ENCODE measurements around the gene KREMEN1.

KREMEN1 gene

GRCh38 chr22:29151316-29151715 lies 78.5 kb downstream of the KREMEN1 start:
- Histone ChIP-seq H3K4me1 (ENCODE audit: insufficient read depth, low read length) (peaks cover 47% of the 10 kb centered on the region), H2AFZ (ENCODE audit: low read depth, low read length) (no peak overlapping the region), H3K4me3 (ENCODE audit: low read length) (peak overlapping the region; percentile 15), H3K27me3 (ENCODE audit: insufficient read depth, low read length) (no peaks in the 10 kb centered on the region), H3K9me3 (ENCODE audit: low read length) (no peaks in the 10 kb centered on the region), H3K36me3 (ENCODE audit: insufficient read depth, low read length) (peaks cover 12% of the 10 kb centered on the region)

- Histone ChIP-seq H3K36me3 (ENCODE audit: insufficient read depth, low read length) (peaks cover 8% of the 10 kb centered on the region), H3K27me3 (ENCODE audit: insufficient read depth, low read length) (no peaks in the 10 kb centered on the region), H3K4me3 (ENCODE audit: low read length) (peak overlapping the region; percentile 43), H2AFZ (ENCODE audit: low read depth, low read length) (no peak overlapping the region), H3K4me1 (ENCODE audit: insufficient read depth, low read length) (peaks cover 50% of the 10 kb centered on the region), H3K9me3 (ENCODE audit: low read length) (no peaks in the 10 kb centered on the region)
These were observed 79.5 kb downstream of the KREMEN1 start for GRCh38 chr22:29152045-29152953.

DNA sequence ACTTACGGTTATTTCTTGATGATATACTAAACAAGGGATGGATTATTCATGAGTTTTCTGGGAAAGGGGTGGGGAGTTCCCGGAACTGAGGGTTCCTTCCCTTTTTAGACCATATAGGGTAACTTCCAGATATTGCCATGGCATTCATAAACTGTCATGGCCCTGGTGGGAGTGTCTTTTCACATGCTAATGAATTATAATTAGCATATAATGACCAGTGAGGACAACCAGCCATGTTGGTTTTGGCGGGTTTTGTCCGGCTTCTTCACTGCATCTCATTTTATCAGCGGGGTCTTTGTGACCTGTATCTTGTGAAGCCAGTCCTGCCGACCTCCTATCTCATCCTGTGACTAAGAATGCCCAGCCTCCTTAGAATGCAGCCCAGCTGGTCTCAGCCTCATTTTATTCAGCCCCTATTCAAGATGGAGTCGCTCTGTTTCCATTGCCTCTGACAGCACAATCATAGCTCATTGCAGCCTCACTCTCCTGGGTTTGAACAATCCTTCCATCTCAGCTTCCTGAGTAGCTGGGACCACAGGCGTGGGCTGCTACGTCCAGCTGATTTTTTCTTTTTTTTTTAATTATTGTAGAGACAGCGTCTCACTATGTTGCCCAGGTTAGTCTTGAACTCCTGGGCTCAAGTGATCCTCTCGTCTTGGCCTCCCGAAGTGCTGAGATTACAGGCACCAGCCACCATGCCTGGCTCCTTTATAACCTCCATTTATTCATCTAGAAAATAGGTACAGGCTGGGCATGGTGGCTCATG lies 80.3 kb downstream of the KREMEN1 start:
- Histone ChIP-seq H3K4me1 (ENCODE audit: insufficient read depth, low read length) (peaks cover 50% of the 10 kb centered on the region), H3K9me3 (ENCODE audit: low read length) (no peaks in the 10 kb centered on the region)

DNA sequence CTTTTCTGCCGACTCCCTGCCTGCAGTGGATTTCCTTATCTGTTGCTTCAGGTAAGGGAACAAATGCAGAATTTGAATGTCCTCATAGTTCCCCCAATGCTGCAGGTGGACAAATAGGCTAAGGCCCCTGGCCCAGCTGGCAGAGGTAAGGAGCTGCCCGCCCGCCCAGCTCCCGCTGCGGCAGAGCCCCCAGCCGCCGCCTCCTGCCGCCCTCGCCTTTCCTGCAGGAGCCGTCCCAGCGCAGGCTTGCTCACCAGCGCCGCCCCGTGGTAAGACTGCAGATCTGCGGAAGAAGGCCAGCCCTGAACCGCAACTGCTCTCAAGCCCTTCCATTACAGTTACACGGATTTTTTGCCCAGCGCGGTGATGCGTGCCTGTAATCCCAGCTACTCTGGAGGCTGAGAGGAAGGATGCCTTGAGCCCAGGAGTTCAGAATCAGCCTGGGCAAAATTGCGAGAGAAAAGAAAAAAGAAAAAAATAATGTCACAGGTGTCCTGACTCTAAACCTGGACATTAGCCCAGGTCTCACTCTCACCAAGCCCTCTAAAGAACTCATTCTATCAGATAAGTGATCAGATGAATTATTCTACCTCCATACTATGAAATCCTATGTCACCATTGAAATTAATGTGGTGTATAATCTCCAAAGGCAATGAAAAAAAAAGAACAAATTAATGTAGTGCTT lies 81.7 kb downstream of the KREMEN1 start:
- Histone ChIP-seq H2AFZ (ENCODE audit: low read depth, low read length) (peak overlapping the region; percentile 29), H3K4me1 (ENCODE audit: insufficient read depth, low read length) (peaks cover 47% of the 10 kb centered on the region), H3K4me3 (ENCODE audit: low read length) (no peak overlapping the region), H3K9me3 (ENCODE audit: low read length) (no peaks in the 10 kb centered on the region), H3K36me3 (ENCODE audit: insufficient read depth, low read length) (no peaks in the 10 kb centered on the region), H3K27me3 (ENCODE audit: insufficient read depth, low read length) (no peaks in the 10 kb centered on the region)

More for the DNA sequence above, 80.3 kb downstream of the KREMEN1 start:
- H3K27me3 ChIP-seq (ENCODE audit: insufficient read depth, low read length) = no peaks in the 10 kb centered on the region
- H2AFZ ChIP-seq (ENCODE audit: low read depth, low read length) = no peak overlapping the region
- H3K4me3 ChIP-seq (ENCODE audit: low read length) = peak overlapping the region; percentile 43
- peaks cover under 1% of the 10 kb centered on the region for H3K36me3 ChIP-seq (ENCODE audit: insufficient read depth, low read length)

GRCh38 chr22:29155966-29156365 lies 83.1 kb downstream of the KREMEN1 start:
- Histone ChIP-seq H3K9me3 (ENCODE audit: low read length) (no peaks in the 10 kb centered on the region), H3K36me3 (ENCODE audit: insufficient read depth, low read length) (no peaks in the 10 kb centered on the region), H2AFZ (ENCODE audit: low read depth, low read length) (no peak overlapping the region), H3K4me1 (ENCODE audit: insufficient read depth, low read length) (peaks cover 32% of the 10 kb centered on the region), H3K4me3 (ENCODE audit: low read length) (no peak overlapping the region), H3K27me3 (ENCODE audit: insufficient read depth, low read length) (no peaks in the 10 kb centered on the region)

DNA sequence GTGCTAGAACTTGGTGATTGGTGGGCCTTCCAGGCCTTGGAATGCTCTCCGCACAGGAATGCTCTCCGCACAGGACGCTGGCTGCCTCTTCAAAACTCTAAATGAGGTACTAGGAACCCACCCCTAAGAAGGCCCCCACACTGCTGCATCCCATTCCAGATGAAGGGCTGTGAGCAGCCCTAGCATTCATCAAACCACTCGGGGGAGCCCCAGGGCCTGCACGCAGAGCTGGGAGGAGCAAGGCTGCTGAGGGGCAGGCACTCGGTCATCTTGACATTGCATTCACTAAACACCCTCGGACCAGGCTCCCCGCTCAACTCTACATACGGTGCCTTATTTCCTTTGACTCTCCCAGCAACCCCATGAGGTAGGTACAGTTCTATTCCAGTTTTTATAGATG lies 83.7 kb downstream of the KREMEN1 start:
- Histone ChIP-seq H2AFZ (ENCODE audit: low read depth, low read length) (no peak overlapping the region), H3K9me3 (ENCODE audit: low read length) (no peaks in the 10 kb centered on the region), H3K27me3 (ENCODE audit: insufficient read depth, low read length) (no peaks in the 10 kb centered on the region), H3K4me1 (ENCODE audit: insufficient read depth, low read length) (peaks cover 27% of the 10 kb centered on the region), H3K36me3 (ENCODE audit: insufficient read depth, low read length) (no peaks in the 10 kb centered on the region), H3K4me3 (ENCODE audit: low read length) (no peak overlapping the region)

DNA sequence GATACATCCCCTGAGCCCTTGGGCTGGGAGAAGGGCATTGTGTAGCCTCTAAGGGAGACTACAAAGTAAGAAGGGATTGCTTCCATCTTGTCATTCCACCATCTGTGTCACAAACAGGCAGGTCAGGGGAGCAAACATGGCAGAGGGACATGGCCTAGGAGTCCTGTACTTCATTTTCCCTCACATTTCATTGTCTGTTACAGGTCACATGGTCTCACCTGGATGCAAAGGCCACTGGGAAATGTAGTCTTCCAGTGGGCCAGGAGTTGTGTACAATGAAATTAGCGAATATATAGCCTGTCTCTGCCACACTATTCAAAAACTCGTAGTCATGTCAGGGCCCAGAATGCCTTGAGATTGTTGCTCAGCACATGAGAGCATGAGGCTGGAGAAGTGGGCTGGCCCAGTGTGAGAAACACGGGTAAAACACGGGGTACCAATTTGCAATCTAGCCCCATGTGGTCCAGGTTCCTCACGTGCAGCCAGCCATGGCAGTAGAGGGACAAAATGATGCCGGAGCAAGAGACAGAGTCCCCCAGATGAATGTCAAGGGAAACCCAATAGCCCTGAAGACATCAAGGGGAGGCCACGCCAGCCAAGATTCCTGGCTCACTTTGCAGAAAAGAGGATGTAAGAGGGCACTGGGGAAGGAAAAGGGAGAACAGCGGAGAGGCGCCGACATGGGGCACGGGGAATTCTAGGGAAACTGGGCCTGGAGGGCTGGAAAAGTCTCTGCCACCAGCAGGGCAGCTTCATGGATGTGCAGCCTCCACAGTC lies 85.1 kb downstream of the KREMEN1 start:
- H2AFZ ChIP-seq (ENCODE audit: low read depth, low read length) = no peak overlapping the region
- H3K4me1 ChIP-seq (ENCODE audit: insufficient read depth, low read length) = peaks cover 21% of the 10 kb centered on the region
- no peaks in the 10 kb centered on the region for H3K9me3 ChIP-seq (ENCODE audit: low read length)
- no peaks in the 10 kb centered on the region for H3K27me3 ChIP-seq (ENCODE audit: insufficient read depth, low read length)
- no peak overlapping the region for H3K4me3 ChIP-seq (ENCODE audit: low read length)
- no peaks in the 10 kb centered on the region for H3K36me3 ChIP-seq (ENCODE audit: insufficient read depth, low read length)

DNA sequence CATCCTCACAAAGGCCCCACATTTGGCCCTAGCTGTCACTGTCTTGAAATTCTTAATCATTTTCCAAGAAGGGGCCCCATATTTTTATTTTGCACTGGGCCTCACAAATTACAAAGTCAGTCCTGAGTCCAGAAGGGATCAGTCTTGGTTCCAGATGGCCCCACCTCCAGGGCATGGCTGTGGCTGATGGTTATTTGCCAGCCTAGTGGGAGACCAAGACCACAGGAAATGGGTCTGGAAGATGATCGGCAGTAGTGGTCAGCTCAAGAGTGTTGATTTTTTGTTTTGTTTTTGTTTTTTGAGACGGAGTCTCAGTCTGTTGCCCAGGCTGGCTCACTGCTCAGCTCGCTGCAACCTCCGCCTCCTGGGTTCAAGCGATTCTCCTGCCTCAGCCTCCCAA lies 85.7 kb downstream of the KREMEN1 start:
- peaks cover 17% of the 10 kb centered on the region for H3K4me1 ChIP-seq (ENCODE audit: insufficient read depth, low read length)

DNA sequence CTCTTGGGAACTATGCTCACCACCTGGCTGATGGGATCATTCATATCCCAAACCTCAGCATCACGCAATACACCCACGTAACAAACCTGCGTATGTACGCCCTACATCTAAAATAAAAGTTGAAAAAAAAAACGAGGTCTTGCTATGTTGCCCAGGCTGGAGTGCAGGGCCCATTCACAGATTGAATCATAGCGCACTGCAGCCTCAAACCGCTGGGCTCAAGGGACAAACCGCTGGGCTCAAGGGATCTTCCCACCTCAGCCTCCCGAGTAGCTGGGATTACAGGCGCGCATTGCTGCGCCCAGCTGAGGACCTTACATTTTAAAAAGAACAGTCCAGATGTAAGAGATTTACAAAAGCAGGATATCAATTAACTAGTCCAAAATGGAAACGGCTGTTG lies 91.0 kb downstream of the KREMEN1 start:
- H3K36me3 ChIP-seq (ENCODE audit: insufficient read depth, low read length) = no peaks in the 10 kb centered on the region
- no peaks in the 10 kb centered on the region for H3K4me1 ChIP-seq (ENCODE audit: insufficient read depth, low read length)
- H3K4me3 ChIP-seq (ENCODE audit: low read length) = no peak overlapping the region
- no peaks in the 10 kb centered on the region for H3K27me3 ChIP-seq (ENCODE audit: insufficient read depth, low read length)
- no peak overlapping the region for H2AFZ ChIP-seq (ENCODE audit: low read depth, low read length)
- H3K9me3 ChIP-seq (ENCODE audit: low read length) = no peaks in the 10 kb centered on the region

More for the DNA sequence above, 85.7 kb downstream of the KREMEN1 start:
- Histone ChIP-seq H3K36me3 (ENCODE audit: insufficient read depth, low read length) (no peaks in the 10 kb centered on the region), H2AFZ (ENCODE audit: low read depth, low read length) (no peak overlapping the region), H3K4me3 (ENCODE audit: low read length) (no peak overlapping the region), H3K9me3 (ENCODE audit: low read length) (no peaks in the 10 kb centered on the region), H3K27me3 (ENCODE audit: insufficient read depth, low read length) (no peaks in the 10 kb centered on the region)

DNA sequence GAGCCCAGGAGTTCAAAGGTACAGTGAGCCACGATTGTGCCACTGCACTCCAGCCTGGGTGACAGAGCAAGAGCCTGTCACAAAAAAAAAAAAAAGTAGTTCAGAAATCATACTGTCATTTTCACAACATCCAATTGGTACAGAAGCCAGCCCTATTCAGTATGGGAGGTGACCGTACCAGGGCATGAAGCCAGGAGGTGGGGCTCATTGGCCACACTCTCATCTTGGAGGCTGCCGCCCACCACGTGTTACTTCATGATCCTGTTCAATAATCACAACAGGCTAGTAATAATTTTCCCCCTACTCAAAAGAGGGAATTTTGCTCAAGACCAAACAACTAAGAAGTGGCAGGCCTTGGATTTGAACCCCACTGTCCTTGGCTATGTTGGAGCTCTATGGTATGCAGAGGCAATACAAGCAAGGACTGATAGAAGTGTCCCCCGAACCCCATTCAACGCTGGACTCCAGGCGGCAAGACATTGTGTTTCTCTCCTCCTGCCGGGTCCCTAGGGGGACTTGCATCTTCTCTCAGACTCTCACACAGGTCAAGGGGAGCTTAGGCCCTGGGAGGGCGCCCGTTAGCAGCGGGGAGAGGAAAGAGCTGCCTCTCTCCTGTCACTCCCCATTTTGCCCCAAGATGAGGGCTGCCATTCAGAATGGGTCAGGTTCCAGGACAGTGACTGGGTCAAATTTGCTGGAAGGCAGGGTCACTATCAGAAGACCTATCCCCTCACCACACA lies 92.7 kb downstream of the KREMEN1 start:
- Histone ChIP-seq H3K4me1 (ENCODE audit: insufficient read depth, low read length) (no peaks in the 10 kb centered on the region), H2AFZ (ENCODE audit: low read depth, low read length) (no peak overlapping the region), H3K36me3 (ENCODE audit: insufficient read depth, low read length) (no peaks in the 10 kb centered on the region), H3K9me3 (ENCODE audit: low read length) (no peaks in the 10 kb centered on the region), H3K27me3 (ENCODE audit: insufficient read depth, low read length) (no peaks in the 10 kb centered on the region), H3K4me3 (ENCODE audit: low read length) (no peak overlapping the region)

DNA sequence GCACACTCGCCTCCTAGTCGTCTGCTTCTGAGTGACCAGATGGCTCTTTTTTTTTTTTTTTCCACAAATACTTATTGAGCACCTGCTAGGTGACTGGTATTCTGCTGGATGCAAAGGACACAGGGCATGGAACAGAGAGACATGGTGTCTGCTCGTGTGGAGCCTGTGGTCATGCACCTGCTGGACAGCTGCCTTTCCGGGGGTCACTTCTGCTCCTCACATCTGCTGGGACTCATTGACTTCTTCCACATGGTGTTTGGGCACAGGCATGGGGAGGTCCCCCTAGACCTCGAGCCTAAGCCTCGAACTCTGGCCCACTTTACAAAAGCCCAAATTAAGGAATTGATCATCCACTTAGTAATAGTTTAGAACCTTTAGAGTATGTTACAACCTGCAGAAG lies 93.3 kb downstream of the KREMEN1 start:
- Histone ChIP-seq H3K27me3 (ENCODE audit: insufficient read depth, low read length) (no peaks in the 10 kb centered on the region), H3K9me3 (ENCODE audit: low read length) (no peaks in the 10 kb centered on the region), H3K4me3 (ENCODE audit: low read length) (no peak overlapping the region), H3K4me1 (ENCODE audit: insufficient read depth, low read length) (no peaks in the 10 kb centered on the region), H3K36me3 (ENCODE audit: insufficient read depth, low read length) (no peaks in the 10 kb centered on the region), H2AFZ (ENCODE audit: low read depth, low read length) (no peak overlapping the region)
